ENCODE data around the gene ADCYAP1R1. TPM values are rescaled to one million over a fixed set of nuclear protein-coding genes. Genes with fewer than 3 reads are reported as not detected.

ADCYAP1R1 gene
- total and polyA plus RNA-seq, 2 of the 8 experiments (the other 6 are each of a cell fraction or from before 2014, with no cell fraction given): 14.4 to 14.6 TPM

GRCh38 chr7:31099451-31100444 is 47.6 kb downstream of the ADCYAP1R1 start (continued):
- no peak for TF ChIP-seq EGR1 (IDR thresholded peaks at IDR 0.05; ENCODE audit: borderline replicate concordance, low read depth, low read length)
- TF ChIP-seq RNF2 (IDR thresholded peaks at IDR 0.05; ENCODE audit: borderline replicate concordance, low read depth, low read length, missing control alignments, poor library complexity, severe bottlenecking): no peak
- TF ChIP-seq TAF1 (IDR thresholded peaks at IDR 0.05; ENCODE audit: low read depth, low read length): no peak
- no peak for TF ChIP-seq SUZ12 (IDR thresholded peaks at IDR 0.05; ENCODE audit: low read length)
- TF ChIP-seq FOSL1 (IDR thresholded peaks at IDR 0.05; ENCODE audit: insufficient read depth, low read depth, low read length): no peak
- TF ChIP-seq MAFK (IDR thresholded peaks at IDR 0.05; ENCODE audit: low read depth, low read length): no peak
- TF ChIP-seq ZNF274 (IDR thresholded peaks at IDR 0.05; ENCODE audit: borderline replicate concordance, extremely low read depth, low read length): no peak
